ENCODE data around the gene POLG2. TPM values are rescaled to one million over a fixed set of nuclear protein-coding genes. Genes with fewer than 3 reads are reported as not detected.
A peak's percentile ranks its signal among the peaks of the same experiment; 100 is the strongest.

POLG2 gene
- total RNA-seq, 1 experiment from 2014 or later = 51.5 TPM

- no peak for DNase-seq (ENCODE audit: low read depth, low spot score)
- RAD21 ChIA-PET (ENCODE audit: low non-redundant PET in 1 of 2, low total read pairs in 2 of 2, uncharacterized antibody in 2 of 2, unreplicated experiment in 2 of 2) = no interaction called here
- POLR2A ChIA-PET = interaction anchor here (0.8 to 1.8 kb wide), 2 partner anchors 12 to 35 kb away, joined by 3 to 4 read pairs; partner anchors contain the start of gene POLG2
Observed at GRCh38 chr17:64532409-64532808, 35.6 kb upstream of the POLG2 start.

GRCh38 chr17:64531955-64532371, 35.1 kb upstream of the POLG2 start:
- Histone ChIP-seq H3K4me2 (ENCODE audit: low read length) (no peak overlapping the region), H3K4me3 (replicated peaks in 1 of 2; ENCODE audit: low read depth in 1 of 2, low read length in 2 of 2) (no peak overlapping the region), H3K9me3 (ENCODE audit: control insufficient read depth in 1 of 2, insufficient read depth in 1 of 2, low read depth in 1 of 2, low read length in 2 of 2) (no peaks in the 10 kb centered on the region), H2AFZ (ENCODE audit: low read depth, low read length, poor library complexity, severe bottlenecking) (no peak overlapping the region), H3K9ac (ENCODE audit: low read length) (no peak overlapping the region), H3K79me2 (ENCODE audit: insufficient read depth, low read length) (peaks cover under 1% of the 10 kb centered on the region; the same call in 1 of the 2 replicates), H3K27me3 (ENCODE audit: insufficient read depth, low read length) (no peaks in the 10 kb centered on the region), H4K20me1 (ENCODE audit: insufficient read depth) (peaks cover 6% of the 10 kb centered on the region; the same call in 1 of the 2 replicates), H3K9me2 (ENCODE audit: insufficient read depth) (no peaks in the 10 kb centered on the region), H3K4me1 (ENCODE audit: control insufficient read depth in 1 of 2, insufficient read depth in 2 of 2, low read length in 2 of 2) (no peaks in the 10 kb centered on the region), H3K27ac (ENCODE audit: low read depth, low read length) (no peak overlapping the region), H3K36me3 (ENCODE audit: control insufficient read depth in 1 of 2, insufficient read depth in 2 of 2, low read length in 2 of 2) (peaks cover 75 to 85% of the 10 kb centered on the region in 2 experiments)
- ChIA-PET POLR2A (interaction anchor here (0.8 kb wide), 1 partner anchor 11 kb away, joined by 3 read pairs; no protein-coding TSS in a partner anchor), RAD21 (ENCODE audit: low non-redundant PET in 1 of 2, low total read pairs in 2 of 2, uncharacterized antibody in 2 of 2, unreplicated experiment in 2 of 2) (no interaction called here), CTCF (interaction anchor here (2.6 kb wide), 1 partner anchor 112 kb away, joined by 34 read pairs; no protein-coding TSS in a partner anchor)
- intact Hi-C loops (cut with micrococcal nuclease) = no loop called here
- no peak for DNase-seq (ENCODE audit: low read depth, low spot score)
- no peak for TF ChIP-seq EZH2 (IDR thresholded peaks at IDR 0.05)
- peak; percentile 22; the same call in 1 of the 2 replicates for TF ChIP-seq POLR2AphosphoS5 (IDR thresholded peaks at IDR 0.05; ENCODE audit: low read depth, low read length)
- ATAC-seq = no peak
- BruUV-seq (replicated peaks) = no TSS peak

More at GRCh38 chr17:64532409-64532808, 35.6 kb upstream of the POLG2 start:
- Histone ChIP-seq H3K9me3 (ENCODE audit: control insufficient read depth in 1 of 2, insufficient read depth in 1 of 2, low read depth in 1 of 2, low read length in 2 of 2) (no peaks in the 10 kb centered on the region), H3K36me3 (ENCODE audit: control insufficient read depth in 1 of 2, insufficient read depth in 2 of 2, low read length in 2 of 2) (peaks cover 75 to 88% of the 10 kb centered on the region in 2 experiments), H3K4me1 (ENCODE audit: control insufficient read depth in 1 of 2, insufficient read depth in 2 of 2, low read length in 2 of 2) (no peaks in the 10 kb centered on the region), H3K9me2 (ENCODE audit: insufficient read depth) (no peaks in the 10 kb centered on the region), H2AFZ (ENCODE audit: low read depth, low read length, poor library complexity, severe bottlenecking) (no peak overlapping the region), H4K20me1 (ENCODE audit: insufficient read depth) (peaks cover 6% of the 10 kb centered on the region; the same call in 1 of the 2 replicates), H3K4me2 (ENCODE audit: low read length) (no peak overlapping the region), H3K27me3 (ENCODE audit: insufficient read depth, low read length) (no peaks in the 10 kb centered on the region), H3K9ac (ENCODE audit: low read length) (no peak overlapping the region), H3K79me2 (ENCODE audit: insufficient read depth, low read length) (no peaks in the 10 kb centered on the region), H3K27ac (ENCODE audit: low read depth, low read length) (no peak overlapping the region), H3K4me3 (replicated peaks in 1 of 2; ENCODE audit: low read depth in 1 of 2, low read length in 2 of 2) (no peak overlapping the region)
- intact Hi-C loops (cut with micrococcal nuclease) = no loop called here
- ATAC-seq = no peak
- CTCF ChIA-PET = interaction anchor here (1.4 to 2.6 kb wide), 2 partner anchors 13 to 112 kb away, joined by 3 to 34 read pairs; no protein-coding TSS in a partner anchor
- BruUV-seq (replicated peaks) = no TSS peak
- peak; percentile 8; the same call in 1 of the 2 replicates for TF ChIP-seq POLR2AphosphoS5 (IDR thresholded peaks at IDR 0.05; ENCODE audit: low read depth, low read length)
- no peak for TF ChIP-seq ATF3 (IDR thresholded peaks at IDR 0.05)
